AG04450 (cell line): ENCODE results near the gene RHO. TPM values are rescaled to one million over a fixed set of nuclear protein-coding genes. Genes with fewer than 3 reads are reported as not detected.

Experiments
- CTCF ChIA-PET: fragments of 300-600, 350-600 bp; formaldehyde crosslinking; extraction: SDS; loops from one replicate; lab custom pipeline; 2022; ENCODE audit warnings: antibody characterized with exemption, inconsistent platforms; lab: Charles Lee
- POLR2A ChIA-PET: fragments of 350-600 bp; formaldehyde crosslinking; extraction: SDS; loops from one replicate; lab custom pipeline; 2021; ENCODE audit warnings: antibody characterized with exemption, inconsistent platforms; lab: Yijun Ruan, JAX
- DNase-seq: peaks from one replicate; pipeline ENCODE4 v3.0.0-alpha.2; 2011; ENCODE audit warnings: low read depth, low spot score
- H3K27ac ChIP-seq: one replicate; pipeline ENCODE4 v1.5.1; 2012; ENCODE audit warnings: low read depth, low read length, control low read depth
- H3K27me3 ChIP-seq: one replicate; pipeline ENCODE4 v1.6.0; 2012; ENCODE audit warnings: low read length; ENCODE audit not compliant: control insufficient read depth, insufficient read depth
- H3K4me3 ChIP-seq: 2 replicates; pipeline ENCODE4 v1.5.1; 2011; ENCODE audit warnings: mild to moderate bottlenecking, low read depth, low read length, control low read depth
- H3K9me3 ChIP-seq: 2 replicates; pipeline ENCODE4 v1.5.1; 2012; ENCODE audit warnings: low read length; ENCODE audit not compliant: control insufficient read depth, insufficient read depth
- CTCF ChIP-seq: IDR thresholded peaks from 2 replicates; pipeline ENCODE4 v1.5.1; 2011; ENCODE audit warnings: low read depth, low read length, control low read depth, inconsistent platforms
- polyA plus RNA-seq: library from polyadenylated mRNA; depleted of rRNA; stranded (reverse); fragments of >200 nt; gene quantifications from 2 replicates; pipeline ENCODE4 v1.2.3, GENCODE V29; 2011

The RHO gene
- polyA plus RNA-seq, 1 experiment: not detected

GRCh38 chr3:129548104-129548965 is 19.9 kb downstream of the RHO start:
- CTCF ChIA-PET: no interaction called here
- Histone ChIP-seq H3K27me3 (no peaks in the 10 kb centered on the region), H3K9me3 (no peaks in the 10 kb centered on the region), H3K4me3 (no peak overlapping the region), H3K27ac (no peak overlapping the region)
- POLR2A ChIA-PET: no interaction called here
- no peak for DNase-seq
- TF ChIP-seq CTCF: no peak

- no peak for DNase-seq
- no peaks in the 10 kb centered on the region for H3K9me3 ChIP-seq
- no peaks in the 10 kb centered on the region for H3K27me3 ChIP-seq
- H3K4me3 ChIP-seq: no peak overlapping the region
- ChIA-PET CTCF (no interaction called here), POLR2A (interaction anchor here (1.5 kb wide), 1 partner anchor 11 kb away, joined by 3 read pairs; no protein-coding TSS in a partner anchor)
- no peak for TF ChIP-seq CTCF
- no peak overlapping the region for H3K27ac ChIP-seq
Observed at GRCh38 chr3:129549006-129549800, 20.8 kb downstream of the RHO start.

- no peak overlapping the region for H3K27ac ChIP-seq
- no peak overlapping the region for H3K4me3 ChIP-seq
- no peaks in the 10 kb centered on the region for H3K9me3 ChIP-seq
- no peak for TF ChIP-seq CTCF
- ChIA-PET POLR2A (interaction anchor here (1.5 kb wide), 1 partner anchor 11 kb away, joined by 3 read pairs; no protein-coding TSS in a partner anchor), CTCF (interaction anchor here (1.3 kb wide), 1 partner anchor 60 kb away, joined by 4 read pairs; no protein-coding TSS in a partner anchor)
- H3K27me3 ChIP-seq: no peaks in the 10 kb centered on the region
- DNase-seq: no peak
Observed at GRCh38 chr3:129549805-129550204, 21.4 kb downstream of the RHO start.

GRCh38 chr3:129552287-129553050 is 24.0 kb downstream of the RHO start:
- CTCF ChIA-PET: no interaction called here
- no peak for TF ChIP-seq CTCF
- H3K27ac ChIP-seq: no peak overlapping the region
- H3K9me3 ChIP-seq: no peaks in the 10 kb centered on the region
- H3K27me3 ChIP-seq: no peaks in the 10 kb centered on the region
- H3K4me3 ChIP-seq: no peak overlapping the region
- DNase-seq: no peak
- POLR2A ChIA-PET: no interaction called here
